Stimulated activated CD8-positive, alpha-beta memory T cell treated with anti-CD3 and anti-CD28 coated beads, Interleukin-15, amount 100 ng/mL, for 48 hours (primary cell): ENCODE results near the gene KCNE5.
"Not testable (repeated sequence)": the region's sequence is repeated elsewhere in the genome, so short reads cannot be mapped to it uniquely, and the experiment has no call there.

ENCODE experiments used
- DNase-seq, 2 donors: peaks; one replicate each; pipeline ENCODE4 v3.0.0-alpha.2; 2020; ENCODE audit warnings: low read depth in 2 of 2

KCNE5 gene

GRCh38 chrX:109624641-109625616 lies at the start of gene KCNE5:
Gene KCNE5, minus strand, starts transcription at chrX:109625172. Its CDS starts 152 bp downstream, at chrX:109625020.
- DNase-seq: no peak

- DNase-seq: no peak
Measured at GRCh38 chrX:109672239-109672638, 47.3 kb upstream of the KCNE5 start.

GRCh38 chrX:109671170-109671569 lies 46.2 kb upstream of the KCNE5 start:
- not testable (repeated sequence) for DNase-seq

- DNase-seq: no peak
Measured at GRCh38 chrX:109667986-109668385, 43.0 kb upstream of the KCNE5 start.

- DNase-seq: no peak
Measured at GRCh38 chrX:109660435-109661143, 35.6 kb upstream of the KCNE5 start.

- DNase-seq: no peak
Measured at GRCh38 chrX:109658391-109658790, 33.4 kb upstream of the KCNE5 start.

GRCh38 chrX:109657364-109657763 lies 32.4 kb upstream of the KCNE5 start:
- DNase-seq: not testable (repeated sequence)

GRCh38 chrX:109656774-109657173 lies 31.8 kb upstream of the KCNE5 start:
- no peak for DNase-seq

- DNase-seq: no peak
Measured at GRCh38 chrX:109655502-109656201, 30.7 kb upstream of the KCNE5 start.

- DNase-seq: no peak
Measured at GRCh38 chrX:109654516-109655109, 29.6 kb upstream of the KCNE5 start.

GRCh38 chrX:109644671-109645070 lies 19.7 kb upstream of the KCNE5 start:
- not testable (repeated sequence) for DNase-seq

- no peak for DNase-seq
Measured at GRCh38 chrX:109643687-109644086, 18.7 kb upstream of the KCNE5 start.

GRCh38 chrX:109638158-109638557 lies 13.2 kb upstream of the KCNE5 start:
- no peak for DNase-seq

GRCh38 chrX:109637477-109637876 lies 12.5 kb upstream of the KCNE5 start:
- not testable (repeated sequence) for DNase-seq

- DNase-seq: no peak
Measured at GRCh38 chrX:109635146-109635545, 10.2 kb upstream of the KCNE5 start.

- DNase-seq: no peak
Measured at GRCh38 chrX:109632906-109633504, 8.0 kb upstream of the KCNE5 start.

- no peak for DNase-seq
Measured at GRCh38 chrX:109629310-109629709, 4.3 kb upstream of the KCNE5 start.

- no peak for DNase-seq
Measured at GRCh38 chrX:109626637-109627036, 1.7 kb upstream of the KCNE5 start.

GRCh38 chrX:109623997-109624396 lies 975 bp downstream of the KCNE5 start:
- no peak for DNase-seq

- DNase-seq: no peak
Measured at GRCh38 chrX:109622270-109622669, 2.7 kb downstream of the KCNE5 start.

GRCh38 chrX:109619771-109620170 lies 5.2 kb downstream of the KCNE5 start:
- DNase-seq: no peak
